Astrocyte of the spinal cord (primary cell): ENCODE results near the gene RAD51AP1.

Experiments used
- DNase-seq: peaks from one replicate; pipeline ENCODE4 v3.0.0; 2011; ENCODE audit warnings: low read depth, low spot score
- H3K4me3 ChIP-seq: 2 replicates; pipeline ENCODE4 v1.5.1; 2011; ENCODE audit warnings: low read depth, mild to moderate bottlenecking, low read length, moderate library complexity
- in situ Hi-C: cut with HindIII; loops from 2 replicates; pipeline ENCODE4 v1.10.0; 2017; ENCODE audit warnings: low sequenced_read_pairs
- TF ChIP-seq, protein P1 (sequence below): IDR thresholded peaks from 2 replicates; pipeline ENCODE4 v1.5.1; 2012; ENCODE audit warnings: low read depth, mild to moderate bottlenecking, low read length, inconsistent platforms

Gene RAD51AP1

DNA sequence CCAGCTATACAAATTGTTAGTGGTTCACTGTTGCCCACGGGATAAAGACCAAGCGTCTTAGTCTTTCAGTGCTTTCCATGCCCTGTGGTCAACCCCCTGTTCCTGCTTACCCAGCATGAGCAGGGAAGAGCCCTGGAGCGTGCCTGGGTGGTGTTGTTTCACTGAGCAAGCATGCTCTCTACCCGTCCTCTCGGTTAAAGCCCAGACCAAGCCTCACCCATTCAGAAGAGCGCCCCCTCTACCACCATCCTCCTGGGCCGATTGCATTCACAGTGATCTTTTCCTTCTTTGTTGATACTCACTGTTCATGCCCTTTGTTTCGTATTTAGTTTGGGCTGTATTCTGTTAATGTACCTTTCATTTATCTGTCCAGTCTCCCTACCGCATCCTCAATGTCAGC, 48.4 kb downstream of the RAD51AP1 start:
- TF ChIP-seq, protein P1, sequence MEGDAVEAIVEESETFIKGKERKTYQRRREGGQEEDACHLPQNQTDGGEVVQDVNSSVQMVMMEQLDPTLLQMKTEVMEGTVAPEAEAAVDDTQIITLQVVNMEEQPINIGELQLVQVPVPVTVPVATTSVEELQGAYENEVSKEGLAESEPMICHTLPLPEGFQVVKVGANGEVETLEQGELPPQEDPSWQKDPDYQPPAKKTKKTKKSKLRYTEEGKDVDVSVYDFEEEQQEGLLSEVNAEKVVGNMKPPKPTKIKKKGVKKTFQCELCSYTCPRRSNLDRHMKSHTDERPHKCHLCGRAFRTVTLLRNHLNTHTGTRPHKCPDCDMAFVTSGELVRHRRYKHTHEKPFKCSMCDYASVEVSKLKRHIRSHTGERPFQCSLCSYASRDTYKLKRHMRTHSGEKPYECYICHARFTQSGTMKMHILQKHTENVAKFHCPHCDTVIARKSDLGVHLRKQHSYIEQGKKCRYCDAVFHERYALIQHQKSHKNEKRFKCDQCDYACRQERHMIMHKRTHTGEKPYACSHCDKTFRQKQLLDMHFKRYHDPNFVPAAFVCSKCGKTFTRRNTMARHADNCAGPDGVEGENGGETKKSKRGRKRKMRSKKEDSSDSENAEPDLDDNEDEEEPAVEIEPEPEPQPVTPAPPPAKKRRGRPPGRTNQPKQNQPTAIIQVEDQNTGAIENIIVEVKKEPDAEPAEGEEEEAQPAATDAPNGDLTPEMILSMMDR: no peak
- no peak for DNase-seq
- no peak overlapping the region for H3K4me3 ChIP-seq
- in situ Hi-C loops: no loop called here

DNA sequence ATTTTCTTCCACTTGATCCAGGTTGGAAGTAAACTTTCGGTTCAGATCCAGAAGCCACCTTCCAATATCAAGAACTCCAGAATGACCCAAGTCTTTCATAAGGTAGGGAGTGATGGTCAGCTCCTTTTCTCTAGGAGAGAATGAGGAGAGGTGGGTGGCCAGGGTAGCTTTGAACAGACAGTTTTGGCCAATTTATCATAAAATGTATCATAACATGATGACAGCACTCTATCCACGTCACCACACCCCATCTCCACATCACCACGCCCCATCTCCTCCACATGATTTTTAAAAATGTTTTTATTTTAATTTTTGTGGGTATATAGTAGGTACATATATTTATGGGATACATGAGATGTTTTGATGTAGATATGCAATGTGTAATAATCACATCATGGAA, 50.2 kb downstream of the RAD51AP1 start:
- in situ Hi-C loops: no loop called here
- H3K4me3 ChIP-seq: no peak overlapping the region
- DNase-seq: no peak
- TF ChIP-seq, protein P1: no peak

DNA sequence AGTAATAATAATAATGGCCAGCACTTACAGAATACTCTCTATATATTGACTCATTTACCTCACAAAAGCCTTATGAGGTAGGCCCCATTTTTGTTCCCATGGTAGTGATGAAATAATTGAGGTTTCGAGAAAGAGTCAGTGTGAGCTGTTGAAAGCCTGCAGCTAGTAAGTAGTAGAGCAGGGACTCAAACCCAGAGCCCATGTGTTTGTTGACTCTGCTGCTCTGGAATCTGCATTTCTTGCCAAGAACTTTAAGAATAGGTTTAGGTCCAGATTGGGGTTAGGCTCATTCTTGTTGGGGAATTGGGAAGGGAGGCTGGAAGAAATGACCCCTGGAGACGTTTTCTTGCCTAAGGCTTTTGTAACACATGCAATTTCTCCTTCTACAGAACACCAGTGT, 51.3 kb downstream of the RAD51AP1 start:
- in situ Hi-C loops: no loop called here

DNA sequence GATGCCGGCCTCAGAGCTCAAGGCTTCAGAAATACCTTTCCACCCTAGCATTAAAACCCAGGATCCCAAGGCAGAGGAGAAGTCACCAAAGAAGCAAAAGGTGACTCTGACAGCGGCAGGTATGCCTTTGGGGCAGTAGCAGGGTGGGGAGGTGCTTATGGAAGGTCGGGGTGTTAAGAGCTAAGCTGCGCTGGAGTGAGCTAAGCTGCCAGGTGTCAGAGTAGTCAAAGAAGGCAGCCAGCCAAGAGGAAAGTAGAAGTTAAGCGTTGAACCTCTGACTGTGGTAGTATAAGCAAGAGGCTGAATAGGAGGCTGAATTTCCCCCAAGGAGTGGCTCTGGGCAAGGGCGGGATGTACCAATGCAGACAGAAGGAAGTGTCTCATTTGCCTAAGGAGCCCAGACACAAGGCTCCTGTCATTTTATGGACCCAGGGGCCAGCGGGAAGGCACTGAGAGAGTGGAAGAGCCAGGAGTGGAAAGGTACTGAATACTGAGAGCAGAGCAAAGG, 52.5 kb downstream of the RAD51AP1 start:
- no peak for DNase-seq
- TF ChIP-seq, protein P1: no peak
- no peak overlapping the region for H3K4me3 ChIP-seq
- in situ Hi-C loops: no loop called here

More for the DNA sequence above, 51.3 kb downstream of the RAD51AP1 start:
- no peak for DNase-seq
- TF ChIP-seq, protein P1: no peak
- H3K4me3 ChIP-seq: no peak overlapping the region

DNA sequence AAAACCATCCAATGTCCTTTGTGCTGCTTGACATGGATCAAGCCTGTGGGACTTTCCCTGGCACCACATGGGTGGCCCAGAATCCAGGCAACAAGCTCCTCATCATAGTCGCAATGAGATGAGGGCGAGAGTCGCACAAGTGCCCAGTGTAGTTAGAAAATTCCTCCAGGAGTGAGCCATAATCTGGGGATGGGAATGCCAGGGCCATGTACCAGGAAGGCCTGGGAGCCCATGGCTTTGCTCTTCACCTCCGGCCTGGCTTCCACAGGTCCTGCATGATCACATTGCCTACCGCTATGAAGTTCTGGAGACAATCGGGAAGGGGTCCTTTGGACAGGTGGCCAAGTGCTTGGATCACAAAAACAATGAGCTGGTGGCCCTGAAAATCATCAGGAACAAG, 57.2 kb downstream of the RAD51AP1 start:
- TF ChIP-seq, protein P1: no peak
- in situ Hi-C loops: no loop called here
- no peak for DNase-seq
- no peak overlapping the region for H3K4me3 ChIP-seq

DNA sequence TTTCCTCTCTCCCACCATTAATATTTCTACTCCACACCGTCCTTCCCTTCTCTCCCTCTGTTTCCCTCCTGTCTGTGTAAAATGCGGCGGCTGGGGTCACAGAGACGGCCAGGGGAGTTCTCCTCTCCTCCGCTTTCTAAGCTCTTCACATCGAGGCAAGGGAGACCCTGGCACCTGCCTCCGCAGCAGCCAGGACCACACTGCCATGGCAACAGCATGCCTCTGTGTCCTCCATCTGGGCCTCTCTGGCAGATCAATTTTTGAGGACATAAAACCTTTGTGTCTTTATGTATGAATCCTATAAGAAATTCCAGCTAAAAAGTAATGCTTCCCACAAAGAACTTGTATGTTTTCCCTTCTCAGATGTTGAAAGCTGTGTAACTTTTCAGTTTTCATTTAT, 64.7 kb downstream of the RAD51AP1 start:
- H3K4me3 ChIP-seq: no peak overlapping the region
- TF ChIP-seq, protein P1: no peak
- DNase-seq: no peak
- in situ Hi-C loops: no loop called here

DNA sequence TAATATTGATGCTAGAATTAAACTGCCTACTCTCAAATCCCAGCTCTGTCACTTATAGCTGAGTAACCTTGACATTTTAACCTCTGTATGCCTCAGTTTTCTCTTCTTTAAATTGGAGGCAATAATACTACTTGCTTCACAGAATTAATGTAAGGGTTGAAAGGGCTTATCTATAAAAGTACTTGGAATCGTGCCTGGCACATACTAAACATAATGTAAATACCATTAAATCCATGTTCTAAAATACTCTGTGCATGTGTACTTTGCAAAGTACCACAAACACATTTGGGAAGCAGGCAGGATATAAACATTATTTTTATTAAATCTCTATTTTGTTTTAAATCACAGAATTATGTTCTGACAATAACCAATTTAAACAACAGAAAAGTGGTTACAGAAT, 65.3 kb downstream of the RAD51AP1 start:
- in situ Hi-C loops: no loop called here
- TF ChIP-seq, protein P1: no peak
- no peak for DNase-seq

More for the DNA sequence above, 65.3 kb downstream of the RAD51AP1 start:
- H3K4me3 ChIP-seq: no peak overlapping the region
